HEK293T (cell line): ENCODE results near the gene LRMDA.

Experiments
- ARNT ChIP-seq: fragments of 450-650 bp; IDR thresholded peaks from 2 replicates; pipeline ENCODE4 v1.6.1; 2017; ENCODE audit warnings: mild to moderate bottlenecking
- ZNF384 ChIP-seq: fragments of 450-650 bp; IDR thresholded peaks from 2 replicates; pipeline ENCODE4 v1.6.1; 2016

- TF ChIP-seq ARNT (no peak), ZNF384 (no peak)
Observed at GRCh38 chr10:76543655-76544054, 1112.2 kb downstream of the LRMDA start.
